CD4-positive, alpha-beta memory T cell (primary cell): Measurements from ENCODE around the gene PHPT1. TPM values are rescaled to one million over a fixed set of nuclear protein-coding genes. Genes with fewer than 3 reads are reported as not detected.

Experiments used
- CTCF ChIA-PET: fragments of 350-600 bp; sonication (Branson Sonifier 250); formaldehyde crosslinking; loops from one replicate; lab custom pipeline; 2021; ENCODE audit warnings: inconsistent platforms; ENCODE audit not compliant: partially characterized antibody; lab: Charles Lee
- POLR2A ChIA-PET: fragments of 350-600 bp; sonication (Branson Sonifier 250); formaldehyde crosslinking; loops from one replicate; lab custom pipeline; 2021; ENCODE audit not compliant: partially characterized antibody; lab: Charles Lee
- DNase-seq, 5 donors: peaks; one replicate each; pipeline versions ENCODE4 v3.0.0 to v3.0.0-alpha.2; 2020 to 2022; ENCODE audit warnings: mixed read lengths in 1 of 5
- H3K27ac ChIP-seq: one replicate; pipeline ENCODE4 v1.7.0; 2013; ENCODE audit warnings: low read depth, low read length
- H3K27me3 ChIP-seq: 2 replicates; pipeline ENCODE4 v1.7.0; 2013; ENCODE audit warnings: mild to moderate bottlenecking, low read length, moderate library complexity; ENCODE audit not compliant: insufficient read depth
- H3K36me3 ChIP-seq: 2 replicates; pipeline ENCODE4 v1.7.0; 2013; ENCODE audit warnings: mild to moderate bottlenecking, low read length, moderate library complexity; ENCODE audit not compliant: insufficient read depth
- H3K4me1 ChIP-seq: 2 replicates; pipeline ENCODE4 v1.7.0; 2013; ENCODE audit warnings: mild to moderate bottlenecking, low read length, moderate library complexity; ENCODE audit not compliant: insufficient read depth
- H3K4me3 ChIP-seq, 2 donors: one replicate each; pipeline ENCODE4 v1.7.0; 2013; ENCODE audit warnings: low read length in 2 of 2, mild to moderate bottlenecking in 1 of 2
- H3K9me3 ChIP-seq, 2 donors: one replicate each; pipeline ENCODE4 v1.7.0; 2013; ENCODE audit warnings: low read length in 2 of 2, control low read depth in 1 of 2; ENCODE audit not compliant: control insufficient read depth in 1 of 2
- H3K27ac Mint-ChIP-seq, 7 donors: one replicate each; pipeline ENCODE4 v1.8.0; 2020 to 2021; ENCODE audit warnings: mixed read lengths in 7 of 7, mild to moderate bottlenecking in 6 of 7, inconsistent platforms in 3 of 7, moderate library complexity in 3 of 7
- H3K27me3 Mint-ChIP-seq, 2 donors: one replicate each; pipeline ENCODE4 v1.8.0; 2020 to 2021; ENCODE audit warnings: mixed read lengths in 2 of 2
- H3K36me3 Mint-ChIP-seq, 2 donors: one replicate each; pipeline ENCODE4 v1.8.0; 2020 to 2021; ENCODE audit warnings: mixed read lengths in 2 of 2, inconsistent platforms in 1 of 2, mild to moderate bottlenecking in 1 of 2
- H3K4me1 Mint-ChIP-seq, 4 donors: one replicate each; pipeline ENCODE4 v1.8.0; 2020 to 2021; ENCODE audit warnings: mixed read lengths in 4 of 4, mild to moderate bottlenecking in 1 of 4
- H3K4me3 Mint-ChIP-seq, 8 donors: one replicate each; pipeline ENCODE4 v1.8.0; 2020 to 2021; ENCODE audit warnings: mixed read lengths in 8 of 8, mild to moderate bottlenecking in 7 of 8, moderate library complexity in 6 of 8, inconsistent platforms in 3 of 8
- H3K9me3 Mint-ChIP-seq, 8 donors: one replicate each; pipeline ENCODE4 v1.8.0; 2020 to 2021; ENCODE audit warnings: mixed read lengths in 8 of 8, mild to moderate bottlenecking in 5 of 8, inconsistent platforms in 3 of 8, moderate library complexity in 1 of 8
- intact Hi-C: fragments of 100-400 bp; cut with micrococcal nuclease; formaldehyde crosslinking; loops from one replicate; pipeline ENCODE4 v1.15.1; 2023
- polyA plus RNA-seq, 2 donors: library from polyadenylated mRNA; unstranded; fragments of 300-500 nt; fragmentation: Illumina TruSeq; gene quantifications; one replicate each; pipeline ENCODE4 v1.2.3, GENCODE V29; 2021
- total RNA-seq, 2 experiments: library from RNA; stranded (reverse); gene quantifications; one replicate each; pipeline ENCODE4 v1.2.3, GENCODE V29; 2021

PHPT1 gene
- total and polyA plus RNA-seq, 4 experiments from 2014 or later: 41.3 to 94.0 (median 65.5) TPM

GRCh38 chr9:136855461-136856078 lies 6.4 kb downstream of the PHPT1 start:
- Histone ChIP-seq H3K27ac (no peak overlapping the region), H3K36me3 (no peaks in the 10 kb centered on the region), H3K9me3 (no peaks in the 10 kb centered on the region), H3K4me3 (no peak overlapping the region), H3K27me3 (no peaks in the 10 kb centered on the region), H3K4me1 (no peaks in the 10 kb centered on the region)
- DNase-seq: no peak
- peaks cover 0 to 4% (median 0%) of the 10 kb centered on the region in 4 donors for H3K4me1 Mint-ChIP-seq
- H3K36me3 Mint-ChIP-seq: peaks cover 0 to 1% of the 10 kb centered on the region in 2 donors
- H3K9me3 Mint-ChIP-seq: no peaks in the 10 kb centered on the region
- no peak overlapping the region for H3K4me3 Mint-ChIP-seq
- CTCF ChIA-PET: interaction anchor here (1.0 to 1.1 kb wide), 2 partner anchors 11 to 191 kb away, joined by 3 read pairs; partner anchors contain the start of gene NPDC1
- H3K27me3 Mint-ChIP-seq: no peaks in the 10 kb centered on the region
- intact Hi-C loops: no loop called here
- H3K27ac Mint-ChIP-seq: no peak overlapping the region
- POLR2A ChIA-PET: interaction anchor here (0.7 to 1.3 kb wide), 4 partner anchors 8 to 13 kb away, joined by 3 to 4 read pairs (median 3); partner anchors contain the start of genes AJM1 and EDF1

DNA sequence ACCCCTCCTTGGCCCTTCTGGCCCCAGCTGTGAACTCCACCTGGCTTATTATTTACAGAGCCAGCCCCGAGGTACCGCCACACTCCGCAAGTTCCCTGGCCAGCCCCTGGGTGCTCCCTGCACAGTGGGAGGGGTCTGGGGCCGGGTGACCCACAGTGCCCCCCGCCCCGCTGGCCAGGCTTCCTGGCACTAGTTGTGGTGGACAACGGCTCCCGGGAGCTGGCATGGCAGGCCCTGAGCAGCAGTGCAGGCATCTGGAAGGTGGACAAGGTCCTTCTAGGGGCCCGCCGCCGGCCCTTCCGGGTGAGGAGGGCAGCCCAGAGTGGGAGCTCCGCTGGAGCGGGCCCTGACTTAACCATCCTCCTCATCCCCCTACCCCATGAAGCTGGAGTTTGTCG lies 6.9 kb downstream of the PHPT1 start:
- H3K27ac ChIP-seq: no peak overlapping the region
- H3K27me3 ChIP-seq: no peaks in the 10 kb centered on the region
- CTCF ChIA-PET: interaction anchor here (0.9 to 1.1 kb wide), 4 partner anchors 12 to 190 kb away, joined by 3 read pairs; partner anchors contain the start of genes AJM1 and NPDC1
- peaks cover 0 to 4% (median 0%) of the 10 kb centered on the region in 4 donors for H3K4me1 Mint-ChIP-seq
- H3K27me3 Mint-ChIP-seq: no peaks in the 10 kb centered on the region
- peaks cover 3% of the 10 kb centered on the region for H3K36me3 ChIP-seq
- no peak overlapping the region for H3K27ac Mint-ChIP-seq
- H3K4me1 ChIP-seq: no peaks in the 10 kb centered on the region
- H3K4me3 Mint-ChIP-seq: no peak overlapping the region
- POLR2A ChIA-PET: interaction anchor here (0.7 to 1.3 kb wide), 3 partner anchors 10 to 14 kb away, joined by 3 read pairs; partner anchors contain the start of genes AJM1 and EDF1
- DNase-seq: no peak
- H3K4me3 ChIP-seq: no peak overlapping the region
- no peaks in the 10 kb centered on the region for H3K9me3 Mint-ChIP-seq
- H3K36me3 Mint-ChIP-seq: peaks cover 0 to 1% of the 10 kb centered on the region in 2 donors
- no peaks in the 10 kb centered on the region for H3K9me3 ChIP-seq
- intact Hi-C loops: no loop called here

DNA sequence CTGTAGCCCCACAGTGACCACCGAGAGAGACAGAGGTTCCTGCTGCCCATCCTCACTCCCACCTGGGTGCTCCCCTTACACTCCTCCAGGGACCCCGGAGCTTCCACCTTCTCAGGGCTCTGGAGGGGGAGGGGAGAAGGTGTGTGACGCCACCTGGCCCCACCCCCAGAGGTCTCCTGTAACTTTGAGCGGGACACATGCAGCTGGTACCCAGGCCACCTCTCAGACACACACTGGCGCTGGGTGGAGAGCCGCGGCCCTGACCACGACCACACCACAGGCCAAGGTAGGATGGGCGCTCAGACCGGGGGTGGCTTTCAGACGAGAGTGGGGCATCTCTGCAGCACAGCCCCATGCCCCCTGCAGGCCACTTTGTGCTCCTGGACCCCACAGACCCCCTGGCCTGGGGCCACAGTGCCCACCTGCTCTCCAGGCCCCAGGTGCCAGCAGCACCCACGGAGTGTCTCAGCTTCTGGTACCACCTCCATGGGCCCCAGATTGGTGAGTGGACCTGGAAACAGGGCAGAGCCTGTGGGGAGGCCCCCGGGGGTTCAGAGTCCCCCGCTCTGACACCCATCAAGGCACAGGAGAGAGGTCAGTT lies 7.4 kb downstream of the PHPT1 start:
- intact Hi-C loops: no loop called here
- peaks cover 0 to 4% (median 0%) of the 10 kb centered on the region in 4 donors for H3K4me1 Mint-ChIP-seq
- no peak overlapping the region for H3K4me3 Mint-ChIP-seq
- Histone ChIP-seq H3K27ac (no peak overlapping the region), H3K9me3 (no peaks in the 10 kb centered on the region), H3K36me3 (peaks cover 8% of the 10 kb centered on the region), H3K4me1 (no peaks in the 10 kb centered on the region), H3K27me3 (no peaks in the 10 kb centered on the region), H3K4me3 (no peak overlapping the region)
- H3K9me3 Mint-ChIP-seq: no peaks in the 10 kb centered on the region
- peak in 1 of 5 donors; percentile 30 for DNase-seq
- H3K27ac Mint-ChIP-seq: no peak overlapping the region
- peaks cover 0 to 4% of the 10 kb centered on the region in 2 donors for H3K36me3 Mint-ChIP-seq
- no peaks in the 10 kb centered on the region for H3K27me3 Mint-ChIP-seq
- ChIA-PET POLR2A (interaction anchor here (0.7 to 1.3 kb wide), 3 partner anchors 9 to 15 kb away, joined by 3 read pairs; partner anchors contain the start of genes AJM1 and EDF1), CTCF (interaction anchor here (0.9 to 1.1 kb wide), 5 partner anchors 12 to 190 kb away, joined by 3 to 4 read pairs (median 3); partner anchors contain the start of genes AJM1 and NPDC1)

- H3K4me1 Mint-ChIP-seq: peaks cover 0 to 4% (median 0%) of the 10 kb centered on the region in 4 donors
- Histone ChIP-seq H3K27ac (no peak overlapping the region), H3K4me3 (no peak overlapping the region), H3K36me3 (peaks cover 13% of the 10 kb centered on the region), H3K9me3 (no peaks in the 10 kb centered on the region), H3K4me1 (no peaks in the 10 kb centered on the region), H3K27me3 (no peaks in the 10 kb centered on the region)
- H3K9me3 Mint-ChIP-seq: no peaks in the 10 kb centered on the region
- ChIA-PET CTCF (interaction anchor here (0.9 to 1.0 kb wide), 2 partner anchors 14 to 135 kb away, joined by 3 to 4 read pairs; partner anchors contain the start of gene AJM1), POLR2A (no interaction called here)
- peaks cover 0 to 7% of the 10 kb centered on the region in 2 donors for H3K36me3 Mint-ChIP-seq
- no peak overlapping the region for H3K27ac Mint-ChIP-seq
- no peak for DNase-seq
- intact Hi-C loops: no loop called here
- H3K4me3 Mint-ChIP-seq: no peak overlapping the region
- no peaks in the 10 kb centered on the region for H3K27me3 Mint-ChIP-seq
Observed at GRCh38 chr9:136857166-136857565, 8.0 kb downstream of the PHPT1 start.

DNA sequence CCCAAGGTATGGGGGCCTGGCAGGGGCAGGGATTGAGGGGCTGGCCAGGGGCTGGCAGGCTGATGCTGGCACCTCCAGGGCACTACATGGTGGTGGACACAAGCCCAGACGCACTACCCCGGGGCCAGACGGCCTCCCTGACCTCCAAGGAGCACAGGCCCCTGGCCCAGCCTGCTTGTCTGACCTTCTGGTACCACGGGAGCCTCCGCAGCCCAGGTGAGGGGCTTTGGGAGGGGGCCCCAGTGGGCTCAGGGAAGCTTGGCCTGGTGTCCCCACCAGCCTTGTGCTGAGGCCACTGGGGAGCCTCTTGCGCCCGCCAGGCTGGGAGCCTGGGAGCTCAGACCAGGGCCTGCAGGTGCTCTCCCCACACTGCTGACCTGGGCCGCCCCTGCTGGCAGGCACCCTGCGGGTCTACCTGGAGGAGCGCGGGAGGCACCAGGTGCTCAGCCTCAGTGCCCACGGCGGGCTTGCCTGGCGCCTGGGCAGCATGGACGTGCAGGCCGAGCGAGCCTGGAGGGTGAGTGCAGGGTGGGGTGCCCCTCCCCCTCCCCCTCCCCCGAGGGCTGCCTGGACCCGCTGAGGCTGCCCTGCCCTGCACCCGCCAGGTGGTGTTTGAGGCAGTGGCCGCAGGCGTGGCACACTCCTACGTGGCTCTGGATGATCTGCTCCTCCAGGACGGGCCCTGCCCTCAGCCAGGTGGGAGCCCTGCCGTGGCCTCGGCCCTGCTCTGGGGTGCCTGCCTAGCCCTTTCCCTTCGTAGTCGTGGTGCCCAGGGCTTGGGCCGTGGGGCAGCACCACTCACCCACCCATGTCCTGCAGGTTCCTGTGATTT lies 8.6 kb downstream of the PHPT1 start:
- H3K9me3 ChIP-seq: no peaks in the 10 kb centered on the region
- peaks cover 0 to 11% of the 10 kb centered on the region in 2 donors for H3K36me3 Mint-ChIP-seq
- DNase-seq: peak in 1 of 5 donors; percentile 27
- H3K4me3 Mint-ChIP-seq: no peak overlapping the region
- peaks cover 20% of the 10 kb centered on the region for H3K36me3 ChIP-seq
- ChIA-PET POLR2A (interaction anchor here (0.6 kb wide), 1 partner anchor 86 kb away, joined by 3 read pairs; the partner anchor contains the start of gene FBXW5), CTCF (interaction anchor here (0.6 kb wide), 1 partner anchor 10 kb away, joined by 5 read pairs; no protein-coding TSS in a partner anchor)
- no peak overlapping the region for H3K27ac Mint-ChIP-seq
- peaks cover 0 to 4% (median 0%) of the 10 kb centered on the region in 4 donors for H3K4me1 Mint-ChIP-seq
- H3K9me3 Mint-ChIP-seq: no peaks in the 10 kb centered on the region
- H3K27me3 Mint-ChIP-seq: no peaks in the 10 kb centered on the region
- H3K27ac ChIP-seq: no peak overlapping the region
- H3K4me1 ChIP-seq: no peaks in the 10 kb centered on the region
- intact Hi-C loops: no loop called here
- no peak overlapping the region for H3K4me3 ChIP-seq
- H3K27me3 ChIP-seq: no peaks in the 10 kb centered on the region

- no peak overlapping the region for H3K27ac ChIP-seq
- no peak overlapping the region for H3K27ac Mint-ChIP-seq
- H3K9me3 ChIP-seq: no peaks in the 10 kb centered on the region
- H3K4me1 ChIP-seq: no peaks in the 10 kb centered on the region
- no peaks in the 10 kb centered on the region for H3K9me3 Mint-ChIP-seq
- peaks cover 26% of the 10 kb centered on the region for H3K36me3 ChIP-seq
- intact Hi-C loops: no loop called here
- no peak overlapping the region for H3K4me3 ChIP-seq
- H3K27me3 Mint-ChIP-seq: no peaks in the 10 kb centered on the region
- no peak for DNase-seq
- CTCF ChIA-PET: interaction anchor here (0.6 kb wide), 1 partner anchor 11 kb away, joined by 5 read pairs; no protein-coding TSS in a partner anchor
- peaks cover 0 to 4% (median 0%) of the 10 kb centered on the region in 4 donors for H3K4me1 Mint-ChIP-seq
- no peak overlapping the region for H3K4me3 Mint-ChIP-seq
- peaks cover 0 to 15% of the 10 kb centered on the region in 2 donors for H3K36me3 Mint-ChIP-seq
- POLR2A ChIA-PET: interaction anchor here (0.6 kb wide), 1 partner anchor 86 kb away, joined by 3 read pairs; the partner anchor contains the start of gene FBXW5
- H3K27me3 ChIP-seq: no peaks in the 10 kb centered on the region
Observed at GRCh38 chr9:136858452-136858843, 9.2 kb downstream of the PHPT1 start.
